GM18520 (cell line): ENCODE data around the gene OR4P4.

Experiments used
- ATAC-seq: cut with Tn5 transposase; IDR thresholded peaks from one replicate; pipeline ENCODE4 v1.9.1; 2021; ENCODE audit not compliant: unreplicated experiment

OR4P4 gene

GRCh38 chr11:55634813-55635212 is at the start of gene OR4P4:
Gene OR4P4 (plus strand): TSS chr11:55635113.
- no peak for ATAC-seq

- no peak for ATAC-seq
Measured at GRCh38 chr11:55607545-55607944, 27.4 kb upstream of the OR4P4 start, which contains the start of gene OR4C11. Gene OR4C11 (minus strand): TSS chr11:55607645. CDS start chr11:55604373, 3,272 bp downstream.

GRCh38 chr11:55624531-55624930 is 10.4 kb upstream of the OR4P4 start:
- ATAC-seq = no peak

GRCh38 chr11:55648027-55648426 is 13.1 kb downstream of the OR4P4 start, which contains the start of gene OR4S2:
Gene OR4S2 (plus strand): TSS chr11:55648327. CDS start chr11:55650904, 2,577 bp downstream.
- ATAC-seq = no peak

- ATAC-seq = peak; percentile 59
Measured at GRCh38 chr11:55652560-55652959, 17.6 kb downstream of the OR4P4 start.

GRCh38 chr11:55655096-55655495 is 20.2 kb downstream of the OR4P4 start:
- ATAC-seq = no peak

- peak; percentile 92 for ATAC-seq
Measured at GRCh38 chr11:55658031-55658573, 23.2 kb downstream of the OR4P4 start.

GRCh38 chr11:55658608-55659007 is 23.7 kb downstream of the OR4P4 start:
- ATAC-seq = peak; percentile 39

GRCh38 chr11:55661901-55662300 is 27.0 kb downstream of the OR4P4 start, which contains the start of gene OR4C6:
Gene OR4C6 (plus strand): TSS chr11:55662201. CDS start chr11:55665167, 2,966 bp downstream.
- ATAC-seq = no peak

GRCh38 chr11:55669376-55669775 is 34.5 kb downstream of the OR4P4 start:
- no peak for ATAC-seq

- no peak for ATAC-seq
Measured at GRCh38 chr11:55673860-55674259, 38.9 kb downstream of the OR4P4 start.
